GM12878 (cell line): Measurements from ENCODE around the gene CPLX1. TPM values are rescaled to one million over a fixed set of nuclear protein-coding genes. Genes with fewer than 3 reads are reported as not detected.

ENCODE experiments used
- ATAC-seq: fragments of 200-7000 bp; cut with Tn5 transposase; 3 replicates; pipeline ENCODE4 v1.9.1; 2020; ENCODE audit warnings: mild to moderate bottlenecking, moderate library complexity
- BruUV-seq: library from RNA; stranded (reverse); fragments of 400-500 nt; replicated peaks from 2 replicates; lab custom pipeline; 2021; lab: Mats Ljungman, UMichigan
- CTCF ChIA-PET: fragments of 300-600 bp; sonication (Branson Sonifier 250); formaldehyde crosslinking; extraction: SDS; loops from one replicate; lab custom pipeline; 2021; ENCODE audit warnings: inconsistent platforms; lab: Yijun Ruan, JAX
- POLR2A ChIA-PET: fragments of 350-600 bp; formaldehyde crosslinking; extraction: SDS; loops from one replicate; lab custom pipeline; 2021; ENCODE audit warnings: inconsistent platforms; lab: Charles Lee
- RAD21 ChIA-PET: fragments of 300-600 bp; sonication (Branson Sonifier 250); formaldehyde crosslinking; loops from one replicate; lab custom pipeline; 2023; ENCODE audit warnings: antibody characterized with exemption; ENCODE audit not compliant: unreplicated experiment; lab: Charles Lee
- SMC1A ChIA-PET: fragments of 300-600 bp; sonication (Branson Sonifier 250); formaldehyde crosslinking; loops from one replicate; lab custom pipeline; 2023; ENCODE audit not compliant: unreplicated experiment, uncharacterized antibody; lab: Charles Lee
- DNase-seq: peaks from one replicate; pipeline ENCODE4 v3.0.0-alpha.2; 2011; ENCODE audit warnings: low read depth, low spot score
- FAIRE-seq: peaks from 3 replicates; lab custom pipeline; 2011; peaks lifted over from hg19 to GRCh38; lab: Jason Lieb, UNC
- H2AFZ ChIP-seq: 2 replicates; pipeline ENCODE4 v1.6.0; 2011; ENCODE audit warnings: low read depth, low read length, control low read depth; ENCODE audit not compliant: control insufficient read depth
- H3K27ac ChIP-seq: 2 replicates; pipeline ENCODE4 v1.5.1; 2011; ENCODE audit warnings: control low read depth; ENCODE audit not compliant: control insufficient read depth, insufficient read depth
- H3K27me3 ChIP-seq, 2 experiments: replicated peaks in 1 of 2; 2 replicates each; pipeline versions ENCODE4 v1.6.0 to v1.6.1; 2011; ENCODE audit warnings: low read length in 1 of 2; ENCODE audit not compliant: control insufficient read depth in 2 of 2, insufficient read depth in 2 of 2
- H3K36me3 ChIP-seq, 2 experiments: 2 replicates each; pipeline ENCODE4 v1.5.1; 2011; ENCODE audit warnings: low read length in 1 of 2; ENCODE audit not compliant: control insufficient read depth in 2 of 2, insufficient read depth in 2 of 2
- H3K4me1 ChIP-seq: 2 replicates; pipeline ENCODE4 v1.6.1; 2011; ENCODE audit warnings: mild to moderate bottlenecking, low read length, moderate library complexity, mixed read lengths; ENCODE audit not compliant: control insufficient read depth, insufficient read depth
- H3K4me2 ChIP-seq: 2 replicates; pipeline ENCODE4 v1.6.0; 2011; ENCODE audit warnings: control low read depth; ENCODE audit not compliant: control insufficient read depth, insufficient read depth
- H3K4me3 ChIP-seq: fragments of 200-600 bp; sonication (generic); 2 replicates; pipeline ENCODE4 v1.5.1; 2016
- H3K79me2 ChIP-seq: 2 replicates; pipeline ENCODE4 v1.6.0; 2011; ENCODE audit warnings: low read length; ENCODE audit not compliant: control insufficient read depth, insufficient read depth
- H3K9ac ChIP-seq: 2 replicates; pipeline ENCODE4 v1.8.0; 2011; ENCODE audit warnings: low read length, control low read depth, mixed read lengths; ENCODE audit not compliant: control insufficient read depth, insufficient read depth
- H3K9me3 ChIP-seq: replicated peaks from 3 replicates; pipeline ENCODE4 v1.5.1; 2011; ENCODE audit warnings: mild to moderate bottlenecking, low read length; ENCODE audit not compliant: control insufficient read depth, insufficient read depth
- H4K20me1 ChIP-seq: 2 replicates; pipeline ENCODE4 v1.6.0; 2011; ENCODE audit not compliant: control insufficient read depth, insufficient read depth
- CBFB ChIP-seq: IDR thresholded peaks from 2 replicates; pipeline ENCODE4 v1.6.1; 2016; ENCODE audit warnings: antibody characterized with exemption, low read depth
- CEBPZ ChIP-seq: fragments of 150-350 bp; IDR thresholded peaks from 2 replicates; pipeline ENCODE4 v1.6.1; 2016; ENCODE audit warnings: low read depth, low read length
- FOXK2 ChIP-seq: fragments of 450-650 bp; IDR thresholded peaks from 2 replicates; pipeline ENCODE4 v1.6.1; 2017; ENCODE audit warnings: mild to moderate bottlenecking, moderate library complexity
- IKZF2 ChIP-seq, 2 experiments: fragments of 450-650 bp; IDR thresholded peaks; 2 replicates each; pipeline ENCODE4 v1.6.1; 2017; ENCODE audit warnings: mild to moderate bottlenecking in 2 of 2, moderate library complexity in 2 of 2
- MEF2A ChIP-seq: IDR thresholded peaks from 2 replicates; pipeline ENCODE4 v1.6.1; 2011; ENCODE audit warnings: low read depth, mild to moderate bottlenecking, low read length, moderate library complexity; ENCODE audit not compliant: insufficient read depth
- POLR2AphosphoS2 ChIP-seq: IDR thresholded peaks from 2 replicates; pipeline ENCODE4 v1.6.1; 2011; ENCODE audit warnings: low read depth, mild to moderate bottlenecking, low read length, improper control_type of control experiment, moderate library complexity
- RAD21 ChIP-seq: IDR thresholded peaks from 2 replicates; pipeline ENCODE4 v1.6.1; 2011; ENCODE audit warnings: mild to moderate bottlenecking, low read depth, low read length, moderate library complexity; ENCODE audit not compliant: insufficient read depth
- SIN3A ChIP-seq: IDR thresholded peaks from 2 replicates; pipeline ENCODE4 v1.6.1; 2012; ENCODE audit warnings: low read depth, low read length, improper control_type of control experiment
- SMAD1 ChIP-seq: fragments of 450-650 bp; IDR thresholded peaks from 2 replicates; pipeline ENCODE4 v1.6.1; 2018; ENCODE audit warnings: mild to moderate bottlenecking, low read depth; ENCODE audit not compliant: partially characterized antibody
- SRF ChIP-seq, 2 experiments: IDR thresholded peaks; 2 replicates each; pipeline ENCODE4 v1.6.1; 2011; ENCODE audit warnings: low read depth in 2 of 2, low read length in 2 of 2, mild to moderate bottlenecking in 1 of 2, moderate library complexity in 1 of 2
- SUPT20H ChIP-seq: IDR thresholded peaks from 2 replicates; pipeline ENCODE4 v1.6.1; 2011; ENCODE audit warnings: low read depth, mild to moderate bottlenecking, low read length, moderate library complexity, borderline replicate concordance; ENCODE audit not compliant: control insufficient read depth
- TAF1 ChIP-seq: IDR thresholded peaks from 2 replicates; pipeline ENCODE4 v1.6.1; 2011; ENCODE audit warnings: mild to moderate bottlenecking, low read depth, low read length, borderline replicate concordance
- ZBED1 ChIP-seq: IDR thresholded peaks from 2 replicates; pipeline ENCODE4 v1.6.1; 2016; ENCODE audit warnings: borderline replicate concordance
- ZNF207 ChIP-seq: fragments of 450-650 bp; IDR thresholded peaks from 2 replicates; pipeline ENCODE4 v1.6.1; 2014; ENCODE audit warnings: antibody characterized with exemption, mild to moderate bottlenecking, borderline replicate concordance
- WGBS: methylation state at CpG from one replicate; pipeline ENCODE4 v1.1.6; 2016; ENCODE audit warnings: low lambda C conversion rate; ENCODE audit not compliant: insufficient replicate concordance, insufficient coverage; ENCODE audit errors: missing lambda C conversion rate; 5-methylcytosine and 5-hydroxymethylcytosine counted together
- in situ Hi-C: fragments of 300-500 bp; cut with MboI; formaldehyde crosslinking; loops from 9 replicates; pipeline ENCODE4 v1.14.3; 2018; ENCODE audit warnings: mixed read lengths
- intact Hi-C: fragments of 100-400 bp; cut with micrococcal nuclease; formaldehyde crosslinking; loops from one replicate; pipeline ENCODE4 v1.14.2; 2022; ENCODE audit not compliant: unreplicated experiment
- polyA plus RNA-seq, 11 experiments: library from polyadenylated mRNA; depleted of rRNA in 4 of 11; unstranded in 6 of 11; stranded (reverse) in 5 of 11; fragments of >200 nt; fragmentation: Nextera tagmentation in 4 of 11; fragmentation: Illumina TruSeq in 1 of 11; extraction: Ambion mirVana in 4 of 11; extraction: Trizol in 1 of 11; gene quantifications; 1 replicate in 1 of 11; 2 replicates in 10 of 11; pipeline versions ENCODE4 v1.2.1 to v1.2.3, GENCODE V29; 2011 to 2016; ENCODE audit warnings: inconsistent platforms in 2 of 11, missing spikeins in 2 of 11, low read depth in 1 of 11
- total RNA-seq, 4 experiments: library from RNA; depleted of rRNA in 3 of 4; stranded (reverse); fragments of >200 nt in 3 of 4; fragmentation: Illumina TruSeq in 1 of 4; extraction: Trizol in 1 of 4; gene quantifications; 2 replicates each; pipeline versions ENCODE4 v1.2.1 to v1.2.3, GENCODE V29; 2013 to 2021
- TF ChIP-seq, protein P1 (sequence below): fragments of 450-650 bp; IDR thresholded peaks from 2 replicates; pipeline ENCODE4 v1.6.1; 2017; ENCODE audit warnings: mild to moderate bottlenecking

Gene CPLX1
- total and polyA plus RNA-seq, 10 of the 15 experiments (the other 5 are each of a cell fraction or from before 2014, with no cell fraction given): 0.04 to 1.2 (median 0.13) TPM; not detected in 5

DNA sequence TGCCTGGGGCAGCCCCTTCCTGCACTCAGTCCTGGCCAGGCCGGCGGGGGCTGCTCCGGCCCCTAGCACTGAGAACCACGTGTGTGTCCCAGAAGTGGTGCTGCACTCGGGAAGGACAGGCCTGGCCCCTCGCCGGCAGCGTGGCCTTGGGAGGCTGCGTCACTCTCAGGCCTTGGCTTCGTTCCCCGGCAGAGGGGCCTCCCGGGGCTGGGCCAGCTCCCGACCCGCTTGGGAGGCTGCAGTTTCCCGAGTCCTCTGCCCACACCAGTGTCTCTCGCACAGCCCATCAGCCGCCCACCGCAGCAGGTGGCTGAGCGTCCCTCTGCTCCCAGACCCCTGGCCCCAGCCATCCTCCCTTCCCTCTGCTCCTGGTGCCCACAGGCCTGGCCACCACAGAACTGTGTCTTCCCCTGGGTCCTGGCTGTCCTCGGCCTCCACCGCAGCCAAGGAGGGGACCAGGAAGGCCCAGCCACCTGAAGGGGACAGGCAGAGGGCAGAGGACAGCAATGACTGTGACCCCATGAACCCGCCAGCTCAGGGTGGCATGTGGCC lies 10.9 kb upstream of the CPLX1 start (continued):
- no peak for TF ChIP-seq ZBED1
- no peak for TF ChIP-seq SRF (IDR thresholded peaks at IDR 0.05; ENCODE audit: low read depth in 2 of 2, low read length in 2 of 2)
- no peak for TF ChIP-seq CBFB
- TF ChIP-seq IKZF2 (IDR thresholded peaks at IDR 0.05): no peak
- no peak for TF ChIP-seq RAD21
- TF ChIP-seq SUPT20H: no peak
- no peak for TF ChIP-seq TAF1
- TF ChIP-seq SIN3A: no peak
- no peak for TF ChIP-seq POLR2AphosphoS2
- TF ChIP-seq FOXK2: no peak

DNA sequence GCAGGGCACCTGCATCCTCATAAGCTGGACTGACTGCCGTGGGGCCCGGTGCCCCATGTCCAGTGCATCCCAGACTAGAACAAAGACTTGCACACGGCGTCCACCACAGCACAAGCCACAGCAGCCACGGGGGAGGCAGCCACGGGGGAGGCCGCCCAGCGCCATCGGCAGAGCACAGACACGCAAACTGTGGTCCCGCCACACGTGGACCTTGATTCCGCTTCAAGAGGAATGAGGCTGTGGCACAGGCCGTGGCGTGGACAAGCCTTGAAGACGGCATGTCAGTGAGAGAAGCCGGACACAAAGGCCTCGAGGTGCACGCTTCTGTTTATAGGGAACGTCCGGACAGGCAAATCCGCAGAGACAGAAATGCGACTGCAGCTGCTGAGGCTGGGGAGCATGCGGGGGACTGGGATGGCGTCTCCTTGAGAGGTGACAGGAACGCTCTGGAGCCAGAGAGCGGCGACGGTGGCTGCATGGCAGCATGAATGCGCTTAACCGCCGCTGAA lies 10.1 kb upstream of the CPLX1 start:
- no peaks in the 10 kb centered on the region for H3K27me3 ChIP-seq
- WGBS: 84% methylated on average over 27 of the region's 32 CpGs
- no peaks in the 10 kb centered on the region for H3K4me1 ChIP-seq
- in situ Hi-C loops: no loop called here
- no peak overlapping the region for H3K4me2 ChIP-seq
- RAD21 ChIA-PET: no interaction called here
- DNase-seq (no peak), FAIRE-seq (no peak), ATAC-seq (no peak)
- no peaks in the 10 kb centered on the region for H4K20me1 ChIP-seq
- CTCF ChIA-PET: no interaction called here
- H2AFZ ChIP-seq: no peak overlapping the region
- POLR2A ChIA-PET: no interaction called here
- no peaks in the 10 kb centered on the region for H3K36me3 ChIP-seq
- H3K4me3 ChIP-seq: no peak overlapping the region
- intact Hi-C loops: no loop called here
- H3K9me3 ChIP-seq: peaks cover 5% of the 10 kb centered on the region; the same call in 2 of the 3 replicates
- no TSS peak for BruUV-seq
- no peak overlapping the region for H3K9ac ChIP-seq
- no peak overlapping the region for H3K27ac ChIP-seq
- H3K79me2 ChIP-seq: no peaks in the 10 kb centered on the region
- SMC1A ChIA-PET: no interaction called here
- no peak for TF ChIP-seq CEBPZ
- TF ChIP-seq ZNF207: no peak
- TF ChIP-seq, protein P1, sequence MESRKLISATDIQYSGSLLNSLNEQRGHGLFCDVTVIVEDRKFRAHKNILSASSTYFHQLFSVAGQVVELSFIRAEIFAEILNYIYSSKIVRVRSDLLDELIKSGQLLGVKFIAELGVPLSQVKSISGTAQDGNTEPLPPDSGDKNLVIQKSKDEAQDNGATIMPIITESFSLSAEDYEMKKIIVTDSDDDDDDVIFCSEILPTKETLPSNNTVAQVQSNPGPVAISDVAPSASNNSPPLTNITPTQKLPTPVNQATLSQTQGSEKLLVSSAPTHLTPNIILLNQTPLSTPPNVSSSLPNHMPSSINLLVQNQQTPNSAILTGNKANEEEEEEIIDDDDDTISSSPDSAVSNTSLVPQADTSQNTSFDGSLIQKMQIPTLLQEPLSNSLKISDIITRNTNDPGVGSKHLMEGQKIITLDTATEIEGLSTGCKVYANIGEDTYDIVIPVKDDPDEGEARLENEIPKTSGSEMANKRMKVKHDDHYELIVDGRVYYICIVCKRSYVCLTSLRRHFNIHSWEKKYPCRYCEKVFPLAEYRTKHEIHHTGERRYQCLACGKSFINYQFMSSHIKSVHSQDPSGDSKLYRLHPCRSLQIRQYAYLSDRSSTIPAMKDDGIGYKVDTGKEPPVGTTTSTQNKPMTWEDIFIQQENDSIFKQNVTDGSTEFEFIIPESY: no peak
- no peak for TF ChIP-seq SMAD1
- no peak for TF ChIP-seq MEF2A
